Tibial nerve (tissue), 4 donors: Measurements from ENCODE around the gene PODXL2.

Experiments used
- EP300 ChIP-seq, 2 donors: sonication (generic); formaldehyde crosslinking; IDR thresholded peaks; one replicate each; pipeline ENCODE4 v1.6.1; 2017; ENCODE audit warnings: antibody characterized with exemption in 2 of 2, mild to moderate bottlenecking in 1 of 2
- POLR2A ChIP-seq, 2 donors: fragments of 450-650 bp; IDR thresholded peaks; one replicate each; pipeline ENCODE4 v1.6.1; 2017; ENCODE audit warnings: antibody characterized with exemption in 2 of 2, mild to moderate bottlenecking in 2 of 2, moderate library complexity in 2 of 2
- TF ChIP-seq, protein P1 (sequence below), 5 experiments: fragments of 200-600 bp in 3 of 5; fragments of 450-650 bp in 2 of 5; sonication (generic) in 3 of 5; IDR thresholded peaks; one replicate each; pipeline ENCODE4 v1.5.1; 2016 to 2019; ENCODE audit warnings: antibody characterized with exemption in 5 of 5, mild to moderate bottlenecking in 3 of 5, moderate library complexity in 2 of 5

DNA sequence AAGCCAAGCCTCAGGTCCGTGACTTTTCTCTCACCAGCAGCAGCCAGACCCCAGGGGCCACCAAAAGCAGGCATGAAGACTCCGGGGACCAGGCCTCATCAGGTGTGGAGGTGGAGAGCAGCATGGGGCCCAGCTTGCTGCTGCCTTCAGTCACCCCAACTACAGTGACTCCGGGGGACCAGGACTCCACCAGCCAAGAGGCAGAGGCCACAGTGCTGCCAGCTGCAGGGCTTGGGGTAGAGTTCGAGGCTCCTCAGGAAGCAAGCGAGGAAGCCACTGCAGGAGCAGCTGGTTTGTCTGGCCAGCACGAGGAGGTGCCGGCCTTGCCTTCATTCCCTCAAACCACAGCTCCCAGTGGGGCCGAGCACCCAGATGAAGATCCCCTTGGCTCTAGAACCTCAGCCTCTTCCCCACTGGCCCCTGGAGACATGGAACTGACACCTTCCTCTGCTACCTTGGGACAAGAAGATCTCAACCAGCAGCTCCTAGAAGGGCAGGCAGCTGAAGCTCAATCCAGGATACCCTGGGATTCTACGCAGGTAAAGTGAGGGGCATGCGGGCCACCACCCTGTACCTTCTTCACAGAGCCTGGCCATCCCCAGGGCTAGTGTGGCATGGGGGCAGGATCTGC, 31.8 kb downstream of the PODXL2 start:
- TF ChIP-seq, protein P1, sequence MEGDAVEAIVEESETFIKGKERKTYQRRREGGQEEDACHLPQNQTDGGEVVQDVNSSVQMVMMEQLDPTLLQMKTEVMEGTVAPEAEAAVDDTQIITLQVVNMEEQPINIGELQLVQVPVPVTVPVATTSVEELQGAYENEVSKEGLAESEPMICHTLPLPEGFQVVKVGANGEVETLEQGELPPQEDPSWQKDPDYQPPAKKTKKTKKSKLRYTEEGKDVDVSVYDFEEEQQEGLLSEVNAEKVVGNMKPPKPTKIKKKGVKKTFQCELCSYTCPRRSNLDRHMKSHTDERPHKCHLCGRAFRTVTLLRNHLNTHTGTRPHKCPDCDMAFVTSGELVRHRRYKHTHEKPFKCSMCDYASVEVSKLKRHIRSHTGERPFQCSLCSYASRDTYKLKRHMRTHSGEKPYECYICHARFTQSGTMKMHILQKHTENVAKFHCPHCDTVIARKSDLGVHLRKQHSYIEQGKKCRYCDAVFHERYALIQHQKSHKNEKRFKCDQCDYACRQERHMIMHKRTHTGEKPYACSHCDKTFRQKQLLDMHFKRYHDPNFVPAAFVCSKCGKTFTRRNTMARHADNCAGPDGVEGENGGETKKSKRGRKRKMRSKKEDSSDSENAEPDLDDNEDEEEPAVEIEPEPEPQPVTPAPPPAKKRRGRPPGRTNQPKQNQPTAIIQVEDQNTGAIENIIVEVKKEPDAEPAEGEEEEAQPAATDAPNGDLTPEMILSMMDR (IDR thresholded peaks at IDR 0.05), result no peak
- TF ChIP-seq POLR2A (IDR thresholded peaks at IDR 0.05) (no peak), EP300 (IDR thresholded peaks at IDR 0.05) (no peak)
